G401.6 (cell line): Measurements from ENCODE around the gene GRHL1.
"Not testable (repeated sequence)": the region's sequence is repeated elsewhere in the genome, so short reads cannot be mapped to it uniquely, and the experiment has no call there.

ENCODE experiments used
- FAIRE-seq: peaks from 2 replicates; lab custom pipeline; 2012; peaks lifted over from hg19 to GRCh38; lab: Jason Lieb, UNC

Gene GRHL1

DNA sequence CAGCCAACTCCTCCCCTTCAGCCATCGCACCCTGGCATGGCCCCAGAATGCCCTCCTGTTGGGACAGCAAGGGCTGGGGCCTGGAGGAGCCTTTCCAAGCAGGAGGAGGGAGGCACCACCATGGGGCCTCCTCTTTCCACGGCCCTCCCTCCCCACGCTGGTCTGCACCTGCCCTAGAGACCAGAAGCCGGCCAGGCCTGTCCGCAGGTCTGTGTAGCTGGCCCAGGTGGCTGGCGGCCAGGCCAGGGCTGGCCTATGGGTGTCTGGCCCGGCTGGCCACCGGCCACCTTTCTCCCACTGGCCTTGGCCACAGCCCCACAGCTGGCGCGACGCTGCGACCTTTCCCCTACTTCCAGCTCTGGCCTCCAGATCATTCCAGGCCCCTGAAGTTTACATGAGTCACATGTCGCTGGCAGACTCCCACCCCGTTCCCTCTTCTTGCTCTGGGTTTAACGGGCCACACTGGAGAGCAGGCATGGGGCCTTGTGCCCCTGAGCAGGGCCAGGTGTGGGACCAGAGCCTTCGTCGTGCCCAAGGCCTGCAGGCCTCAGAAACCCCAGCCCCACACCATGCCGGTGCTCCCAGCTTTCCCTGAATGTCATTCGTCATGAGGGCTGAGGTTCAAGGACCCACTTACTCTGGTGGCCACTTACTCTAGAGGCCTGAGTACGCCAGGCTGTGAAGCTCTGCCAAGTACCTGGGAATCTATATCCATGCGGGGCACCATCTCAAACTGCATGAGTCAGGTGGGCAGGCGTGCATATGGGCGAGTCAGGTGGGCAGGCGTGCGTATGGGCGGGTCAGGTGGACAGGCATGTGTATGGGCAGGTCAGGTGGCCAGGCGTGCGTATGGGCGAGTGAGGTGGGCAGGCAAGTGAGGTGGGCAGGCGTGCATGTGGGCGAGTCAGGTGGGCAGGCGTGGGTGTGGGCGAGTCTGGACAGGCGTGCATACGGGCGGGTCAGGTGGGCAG, 58.6 kb downstream of the GRHL1 start:
- no peak for FAIRE-seq

DNA sequence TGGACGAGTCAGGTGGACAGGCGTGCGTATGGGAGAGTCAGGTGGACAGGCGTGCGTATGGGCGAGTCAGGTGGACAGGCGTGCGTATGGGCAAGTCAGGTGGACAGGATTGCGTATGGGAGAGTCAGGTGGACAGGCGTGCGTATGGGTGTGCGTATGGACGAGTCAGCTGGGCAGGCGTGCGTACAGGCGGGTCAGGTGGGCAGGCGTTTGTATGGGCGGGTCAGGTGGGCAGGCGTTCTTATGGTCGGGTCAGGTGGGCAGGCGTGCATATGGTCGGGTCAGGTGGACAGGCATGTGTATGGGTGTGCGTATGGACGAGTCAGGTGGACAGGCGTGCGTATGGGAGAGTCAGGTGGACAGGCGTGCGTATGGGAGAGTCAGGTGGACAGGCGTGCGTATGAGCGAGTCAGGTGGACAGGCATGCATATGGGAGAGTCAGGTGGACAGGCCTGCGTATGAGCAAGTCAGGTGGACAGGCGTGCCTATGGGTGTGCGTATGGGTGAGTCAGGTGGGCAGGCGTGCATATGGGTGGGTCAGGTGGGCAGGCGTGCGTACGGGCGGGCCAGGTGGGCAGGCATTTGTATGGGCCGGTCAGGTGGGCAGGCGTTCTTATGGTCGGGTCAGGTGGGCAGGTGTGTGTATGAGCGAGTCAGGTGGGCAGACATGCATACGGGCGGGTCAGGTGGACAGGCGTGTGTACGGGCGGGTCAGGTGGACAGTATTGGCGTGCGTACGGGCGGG, 59.5 kb downstream of the GRHL1 start:
- not testable (repeated sequence) for FAIRE-seq

DNA sequence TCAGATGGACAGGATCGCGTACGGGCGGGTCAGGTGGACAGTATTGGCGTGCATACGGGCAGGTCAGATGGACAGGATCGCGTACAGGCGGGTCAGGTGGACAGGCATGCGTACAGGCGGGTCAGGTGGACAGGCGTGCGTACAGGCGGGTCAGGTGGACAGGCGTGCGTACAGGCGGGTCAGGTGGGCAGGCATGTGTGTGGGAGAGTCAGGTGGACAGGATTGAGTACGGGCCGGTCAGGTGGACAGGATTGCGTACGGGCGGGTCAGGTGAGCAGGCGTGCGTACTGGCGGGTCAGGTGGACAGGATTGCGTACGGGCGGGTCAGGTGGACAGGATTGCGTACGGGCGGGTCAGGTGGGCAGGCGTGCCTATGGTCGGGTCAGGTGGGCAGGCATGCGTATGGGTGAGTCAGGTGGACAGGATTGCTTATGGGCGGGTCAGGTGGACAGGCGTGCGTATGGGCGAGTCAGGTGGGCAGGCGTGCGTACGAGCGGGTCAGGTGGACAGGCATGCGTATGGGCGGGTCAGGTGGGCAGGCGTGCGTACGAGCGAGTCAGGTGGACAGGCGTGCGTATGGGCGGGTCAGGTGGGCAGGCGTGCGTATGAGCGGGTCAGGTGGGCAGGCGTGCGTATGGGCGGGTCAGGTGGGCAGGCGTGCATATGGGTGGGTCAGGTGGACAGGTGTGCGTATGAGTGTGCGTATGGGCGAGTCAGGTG, 60.3 kb downstream of the GRHL1 start:
- not testable (repeated sequence) for FAIRE-seq

DNA sequence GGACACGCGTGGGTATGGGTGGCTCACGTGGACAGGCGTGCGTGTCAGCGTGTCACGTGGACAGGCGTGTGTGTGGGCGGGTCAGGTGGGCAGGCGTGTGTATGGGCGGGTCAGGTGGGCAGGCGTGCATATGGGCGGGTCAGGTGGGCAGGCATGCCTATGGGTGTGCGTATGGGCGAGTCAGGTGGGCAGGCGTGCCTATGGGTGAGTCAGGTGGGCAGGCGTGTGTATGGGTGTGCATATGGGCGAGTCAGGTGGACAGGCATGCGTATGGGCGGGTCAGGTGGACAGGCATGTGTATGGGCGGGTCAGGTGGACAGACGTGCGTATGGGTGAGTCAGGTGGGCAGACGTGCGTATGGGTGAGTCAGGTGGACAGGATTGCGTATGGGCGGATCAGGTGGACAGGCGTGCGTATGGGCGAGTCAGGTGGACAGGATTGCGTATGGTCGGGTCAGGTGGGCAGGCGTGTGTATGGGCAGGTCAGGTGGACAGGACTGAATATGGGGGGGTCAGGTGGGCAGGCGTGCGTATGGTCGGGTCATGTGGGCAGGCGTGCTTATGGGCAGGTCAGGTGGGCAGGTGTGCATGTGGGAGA, 61.0 kb downstream of the GRHL1 start:
- not testable (repeated sequence) for FAIRE-seq

DNA sequence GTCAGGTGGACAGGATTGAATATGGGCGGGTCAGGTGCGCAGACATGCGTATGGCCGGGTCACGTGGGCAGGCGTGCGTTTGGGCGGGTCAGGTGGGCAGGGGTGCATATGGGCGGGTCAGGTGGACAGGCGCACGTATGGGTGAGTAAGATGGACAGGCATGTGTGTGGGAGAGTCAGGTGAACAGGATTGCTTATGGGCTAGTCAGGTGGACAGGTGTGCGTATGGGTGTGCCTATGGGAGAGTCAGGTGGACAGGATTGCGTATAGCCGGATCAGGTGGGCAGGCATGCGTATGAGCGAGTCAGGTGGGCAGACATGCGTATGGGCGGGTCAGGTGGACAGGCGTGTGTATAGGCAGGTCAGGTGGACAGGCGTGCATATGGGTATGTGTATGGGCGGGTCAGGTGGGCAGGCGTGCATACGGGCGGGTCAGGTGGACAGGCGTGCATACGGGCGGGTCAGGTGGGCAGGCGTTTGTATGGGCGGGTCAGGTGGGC, 61.5 kb downstream of the GRHL1 start:
- no peak for FAIRE-seq

DNA sequence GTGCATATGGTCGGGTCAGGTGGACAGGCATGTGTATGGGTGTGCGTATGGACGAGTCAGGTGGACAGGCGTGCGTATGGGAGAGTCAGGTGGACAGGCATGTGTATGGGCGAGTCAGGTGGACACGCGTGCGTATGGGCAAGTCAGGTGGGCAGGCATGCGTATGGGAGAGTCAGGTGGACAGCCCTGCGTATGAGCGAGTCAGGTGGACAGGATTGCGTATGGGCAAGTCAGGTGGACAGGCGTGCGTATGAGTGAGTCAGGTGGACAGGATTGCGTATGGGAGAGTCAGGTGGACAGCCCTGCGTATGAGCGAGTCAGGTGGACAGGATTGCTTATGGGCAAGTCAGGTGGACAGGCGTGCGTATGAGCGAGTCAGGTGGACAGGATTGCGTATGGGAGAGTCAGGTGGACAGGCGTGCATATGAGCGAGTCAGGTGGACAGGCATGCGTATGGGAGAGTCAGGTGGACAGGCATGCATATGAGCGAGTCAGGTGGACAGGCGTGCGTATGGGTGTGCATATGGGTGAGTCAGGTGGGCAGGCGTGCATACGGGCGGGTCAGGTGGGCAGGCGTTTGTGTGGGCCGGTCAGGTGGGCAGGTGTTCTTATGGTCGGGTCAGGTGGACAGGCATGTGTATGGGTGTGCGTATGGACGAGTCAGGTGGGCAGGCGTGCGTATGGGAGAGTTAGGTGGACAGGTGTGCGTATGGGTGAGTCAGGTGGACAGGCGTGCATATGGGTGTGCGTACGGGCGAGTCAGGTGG, 62.3 kb downstream of the GRHL1 start:
- FAIRE-seq, result not testable (repeated sequence)

DNA sequence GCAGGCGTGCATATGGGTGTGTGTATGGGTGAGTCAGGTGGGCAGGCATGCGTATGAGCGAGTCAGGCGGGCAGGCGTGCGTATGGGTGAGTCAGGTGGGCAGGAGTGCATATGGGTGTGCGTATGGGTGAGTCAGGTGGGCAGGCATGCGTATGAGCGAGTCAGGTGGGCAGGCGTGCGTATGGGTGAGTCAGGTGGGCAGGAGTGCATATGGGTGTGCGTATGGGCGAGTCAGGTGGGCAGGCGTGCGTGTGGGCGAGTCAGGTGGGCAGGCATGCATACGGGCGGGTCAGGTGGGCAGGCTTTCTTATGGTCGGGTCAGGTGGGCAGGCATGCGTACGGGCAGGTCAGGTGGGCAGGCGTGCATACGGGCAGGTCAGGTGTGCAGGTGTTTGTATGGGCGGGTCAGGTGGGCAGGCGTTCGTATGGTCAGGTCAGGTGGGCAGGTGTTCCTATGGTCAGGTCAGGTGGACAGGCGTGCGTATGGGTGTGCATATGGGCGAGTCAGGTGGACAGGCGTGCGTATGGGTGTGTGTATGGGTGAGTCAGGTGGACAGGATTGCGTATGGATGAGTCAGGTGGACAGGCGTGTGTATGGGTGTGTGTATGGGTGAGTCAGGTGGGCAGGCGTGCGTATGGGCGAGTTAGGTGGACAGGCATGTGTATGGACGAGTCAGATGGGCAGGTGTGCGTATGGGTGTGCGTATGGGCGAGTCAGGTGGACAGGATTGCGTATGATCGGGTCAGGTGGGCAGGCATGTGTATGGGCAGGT, 63.1 kb downstream of the GRHL1 start:
- FAIRE-seq, result no peak

DNA sequence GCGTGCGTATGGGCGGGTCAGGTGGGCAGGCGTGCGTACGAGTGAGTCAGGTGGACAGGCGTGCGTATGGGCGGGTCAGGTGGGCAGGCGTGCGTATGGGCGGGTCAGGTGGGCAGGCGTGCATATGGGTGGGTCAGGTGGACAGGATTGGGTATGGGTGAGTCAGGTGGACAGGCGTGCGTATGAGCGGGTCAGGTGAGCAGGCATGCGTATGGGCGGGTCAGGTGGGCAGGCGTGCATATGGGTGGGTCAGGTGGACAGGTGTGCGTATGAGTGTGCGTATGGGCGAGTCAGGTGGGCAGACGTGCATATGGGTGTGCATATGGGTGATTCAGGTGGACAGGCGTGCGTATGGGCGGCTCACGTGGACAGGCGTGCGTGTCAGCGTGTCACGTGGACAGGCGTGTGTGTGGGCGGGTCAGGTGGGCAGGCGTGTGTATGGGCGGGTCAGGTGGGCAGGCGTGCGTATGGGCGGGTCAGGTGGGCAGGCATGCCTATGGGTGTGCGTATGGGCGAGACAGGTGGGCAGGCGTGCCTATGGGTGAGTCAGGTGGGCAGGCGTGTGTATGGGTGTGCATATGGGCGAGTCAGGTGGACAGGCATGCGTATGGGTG, 64.0 kb downstream of the GRHL1 start:
- FAIRE-seq, result not testable (repeated sequence)

DNA sequence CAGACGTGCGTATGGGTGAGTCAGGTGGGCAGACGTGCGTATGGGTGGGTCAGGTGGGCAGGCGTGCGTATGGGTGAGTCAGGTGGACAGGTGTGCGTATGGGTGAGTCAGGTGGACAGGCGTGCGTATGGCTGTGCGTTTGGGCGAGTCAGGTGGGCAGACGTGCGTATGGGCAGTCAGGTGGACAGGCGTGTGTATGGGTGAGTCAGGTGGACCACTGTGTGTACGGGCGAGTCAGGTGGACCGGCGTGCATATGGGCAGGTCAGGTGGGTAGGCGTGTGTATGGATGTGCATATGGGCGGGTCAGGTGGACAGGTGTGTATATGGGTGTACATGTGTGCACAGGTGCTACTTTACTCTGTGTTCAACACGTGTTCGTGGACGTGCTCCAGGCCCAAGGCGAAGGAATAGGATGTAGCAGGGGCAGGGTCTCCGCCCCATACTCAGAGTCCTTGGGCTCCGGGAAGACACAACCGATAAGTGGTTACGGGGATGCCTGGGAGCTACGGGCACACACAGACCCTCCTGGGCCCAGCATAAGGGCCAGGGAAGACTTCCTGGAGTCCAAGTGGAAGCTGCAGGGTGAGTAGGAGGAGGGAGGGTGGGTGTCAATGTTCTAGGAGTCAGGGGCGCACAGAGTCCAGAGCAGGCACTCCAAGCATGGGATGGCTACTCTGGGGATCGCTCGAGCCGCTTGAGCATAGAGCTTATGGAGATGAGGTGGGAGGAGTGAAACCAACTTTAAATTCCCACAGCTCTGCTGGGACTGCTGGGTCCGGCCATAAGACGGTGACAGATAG, 64.7 kb downstream of the GRHL1 start:
- no peak for FAIRE-seq

DNA sequence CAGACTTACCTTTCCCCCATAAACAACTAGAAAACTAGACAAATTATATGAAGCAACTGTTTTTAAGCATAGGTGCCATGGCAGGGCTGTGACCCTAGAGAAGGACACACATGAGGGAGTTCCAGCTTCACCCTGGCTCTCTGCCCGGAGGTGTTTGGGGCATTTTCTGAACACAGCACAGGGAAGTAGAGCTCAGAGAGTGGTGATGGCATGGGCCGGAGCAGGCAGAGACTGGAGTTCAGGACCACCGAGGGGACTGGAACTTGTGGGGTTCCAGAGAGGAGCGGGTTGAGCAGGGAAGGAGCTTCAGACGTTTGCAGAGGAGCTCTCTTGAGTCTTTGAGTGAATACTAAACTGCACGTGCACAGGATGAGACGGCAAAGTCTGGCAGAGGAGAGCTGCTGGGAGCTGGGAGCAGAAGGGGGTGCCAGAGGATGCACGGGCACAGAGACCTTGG, 65.3 kb downstream of the GRHL1 start:
- no peak for FAIRE-seq

DNA sequence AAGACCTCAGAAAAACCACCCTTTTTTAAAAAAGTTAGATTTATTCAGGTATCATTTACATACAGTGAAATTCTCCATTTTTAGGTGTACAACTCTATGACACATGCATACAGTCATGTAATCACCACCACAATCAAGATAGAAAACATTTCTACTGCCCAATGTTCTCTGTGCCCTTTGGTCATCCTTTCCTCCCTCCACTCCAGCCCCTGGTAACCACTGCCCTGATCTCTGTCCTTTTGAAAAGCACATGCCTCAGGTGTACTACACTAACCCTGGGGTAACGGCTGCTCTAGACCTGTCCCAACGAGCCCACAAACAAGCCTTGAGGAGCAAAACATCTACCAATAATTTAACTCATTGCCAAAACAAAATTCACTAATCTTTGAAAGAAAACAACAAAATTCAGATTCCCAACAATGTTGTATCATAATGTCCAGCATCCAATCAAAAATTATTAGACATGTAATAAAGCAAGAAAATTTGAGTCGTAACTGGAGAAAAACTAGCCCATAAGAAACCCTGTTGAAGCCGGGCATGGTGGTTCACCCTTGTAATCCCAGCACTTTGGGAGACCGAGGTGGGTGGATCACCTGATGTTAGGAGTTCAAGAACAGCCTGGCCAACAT, 65.9 kb downstream of the GRHL1 start:
- FAIRE-seq, result no peak

DNA sequence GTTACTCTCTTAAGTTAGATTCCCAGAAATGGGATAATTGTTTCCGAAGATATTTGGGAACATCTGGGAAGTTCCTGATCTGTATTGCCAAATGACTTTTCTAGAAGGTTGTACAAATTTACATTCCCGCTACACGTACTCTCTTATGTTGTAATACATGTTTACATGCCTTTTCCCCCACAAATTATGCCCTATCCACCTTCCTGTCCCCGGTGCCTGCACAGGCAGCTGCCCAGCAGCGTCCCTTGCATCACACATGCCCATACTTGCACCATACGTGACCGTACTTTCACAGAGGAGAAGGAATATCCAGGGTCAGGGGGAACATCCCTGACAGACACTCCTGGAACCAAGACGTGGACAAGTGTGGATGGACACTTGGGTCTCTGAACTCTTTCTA, 67.7 kb downstream of the GRHL1 start:
- no peak for FAIRE-seq

DNA sequence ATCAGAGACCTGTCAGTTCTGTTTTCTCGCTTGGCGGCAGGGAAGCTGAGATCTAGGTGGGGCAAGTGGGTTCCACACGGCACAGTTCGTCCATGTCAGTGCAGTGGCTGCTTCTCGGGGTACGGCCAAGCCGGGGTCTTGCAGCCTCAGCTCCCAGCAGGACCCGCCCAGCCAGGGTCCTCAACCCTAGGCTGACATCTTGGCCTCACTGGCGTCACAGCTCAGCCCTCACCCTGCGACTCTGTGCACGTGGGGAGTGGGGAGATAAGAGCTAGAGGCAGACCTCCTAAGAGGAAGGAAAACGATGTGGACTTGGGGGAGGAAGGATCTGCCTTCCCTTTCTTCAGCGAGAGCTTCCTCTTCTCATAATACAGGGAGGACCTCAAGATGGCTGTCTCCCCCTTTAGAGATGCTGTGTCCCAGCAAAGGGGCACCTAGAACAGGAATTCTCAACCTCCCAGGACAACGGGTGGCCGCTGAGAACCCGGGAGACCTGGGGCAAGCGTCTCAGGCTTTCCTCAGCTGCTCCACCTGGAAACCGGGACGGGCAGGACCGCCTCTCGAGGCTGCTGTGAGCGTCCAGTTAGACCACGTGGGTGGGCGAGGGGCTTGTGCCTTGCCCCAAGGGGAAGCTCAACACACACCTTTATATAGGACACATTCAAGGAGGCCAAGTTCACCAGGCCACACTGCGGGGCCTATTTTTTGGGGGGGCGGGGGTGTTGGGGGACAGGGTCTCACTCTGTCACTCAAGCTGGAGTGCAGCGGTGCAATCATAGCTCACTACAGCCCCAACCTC, 68.3 kb downstream of the GRHL1 start:
- no peak for FAIRE-seq

DNA sequence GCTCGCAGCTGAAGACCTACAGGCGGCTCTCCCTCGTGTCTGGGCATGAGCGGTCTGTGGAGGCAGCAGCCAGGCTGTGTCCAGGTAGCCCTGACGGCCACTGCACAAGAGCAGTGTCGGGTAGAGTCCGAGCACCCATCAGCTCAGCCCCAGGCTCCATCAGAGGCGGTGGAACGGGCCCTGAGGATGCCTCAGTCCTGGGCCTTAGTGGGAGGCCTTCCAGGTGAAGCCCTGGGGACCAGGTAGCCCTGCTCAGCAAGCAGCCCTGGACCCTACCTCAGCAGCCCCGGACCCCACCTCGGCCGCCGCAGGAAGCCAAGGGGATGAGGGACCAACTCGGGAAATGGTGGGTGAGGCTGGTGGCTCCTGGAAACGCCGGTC, 70.5 kb downstream of the GRHL1 start:
- FAIRE-seq, result no peak

DNA sequence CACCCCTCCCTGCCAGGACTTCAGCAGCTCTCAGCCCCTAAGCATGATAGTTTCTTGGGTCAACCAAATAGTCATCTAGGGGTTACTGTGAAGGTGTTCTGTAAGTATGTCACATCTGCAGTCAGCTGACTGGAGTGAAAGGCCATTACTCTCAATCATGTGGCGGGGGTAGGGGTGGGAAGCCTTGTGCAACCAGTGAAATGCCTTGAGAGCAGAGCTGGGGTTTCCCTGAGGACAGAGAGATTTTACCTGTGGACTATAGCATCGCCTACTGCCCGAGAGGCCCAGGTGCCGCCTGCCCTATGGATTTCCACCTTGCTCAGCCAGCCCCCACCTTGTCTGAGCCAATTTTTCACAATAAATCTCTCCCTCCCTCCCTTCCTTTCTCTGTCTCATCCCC, 71.0 kb downstream of the GRHL1 start:
- FAIRE-seq, result no peak

DNA sequence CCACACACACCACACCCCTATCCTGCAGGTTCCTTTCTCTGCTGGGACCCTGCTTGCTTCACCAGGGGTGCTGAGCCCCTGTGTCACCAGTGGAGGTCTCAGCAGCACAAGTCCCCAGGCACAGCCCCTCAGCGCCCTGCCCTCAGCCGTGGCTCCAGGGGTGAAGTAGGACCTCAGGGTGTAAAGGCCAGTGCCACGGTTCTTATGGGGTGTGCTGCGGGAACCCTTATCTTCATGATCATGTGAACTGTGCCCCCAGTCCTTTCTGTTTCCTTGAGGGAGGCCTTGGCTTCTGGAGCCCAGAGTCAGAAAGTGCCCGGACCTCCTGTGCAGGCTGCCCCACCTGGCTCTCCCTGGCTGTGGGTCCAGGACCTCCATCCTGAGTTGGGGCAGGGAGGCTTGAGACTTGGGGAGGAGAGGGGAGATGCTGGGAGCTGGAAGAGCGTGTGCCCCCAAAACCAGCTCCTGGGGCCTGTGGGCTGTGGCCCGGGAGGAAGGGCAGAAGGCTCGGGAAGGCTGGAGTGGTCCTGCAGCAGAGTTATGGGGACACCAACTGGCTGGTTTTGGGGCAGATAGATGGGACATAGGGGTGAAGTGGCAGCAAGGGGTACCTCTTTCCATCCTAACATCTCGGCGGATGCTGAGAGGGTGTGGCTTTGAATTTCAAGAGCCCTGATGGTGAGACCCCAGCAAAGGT, 71.6 kb downstream of the GRHL1 start:
- FAIRE-seq, result no peak

DNA sequence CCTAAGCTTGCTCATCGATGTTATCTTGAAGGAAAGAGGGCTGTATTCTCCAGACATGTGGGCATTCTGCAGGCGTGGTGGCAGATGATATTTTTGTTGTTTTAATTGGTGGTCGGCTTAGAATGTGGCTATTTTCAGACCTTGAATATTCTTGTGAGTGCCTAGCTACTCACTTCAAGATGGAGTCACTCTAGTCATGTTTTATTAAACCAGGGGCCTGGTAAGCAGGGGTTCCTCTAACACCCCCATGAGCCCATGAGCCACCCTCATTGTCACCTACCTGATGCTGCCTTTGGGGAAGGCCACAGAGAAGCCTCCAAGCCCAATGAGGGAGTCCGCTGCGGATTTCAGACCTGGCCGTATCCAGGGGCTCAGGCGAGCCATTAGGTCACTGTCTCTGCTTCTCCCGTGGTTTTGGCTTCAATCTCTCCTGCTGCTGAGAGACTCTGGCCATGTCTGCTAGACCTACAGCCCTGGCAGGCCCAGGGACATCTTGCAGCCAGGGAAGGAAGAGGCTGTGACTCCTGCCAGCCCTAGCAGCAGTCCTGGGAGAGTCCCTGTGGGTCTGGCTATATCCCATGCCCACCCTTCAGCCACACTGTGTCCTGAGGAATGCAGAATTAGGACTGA, 75.6 kb downstream of the GRHL1 start:
- FAIRE-seq, result no peak
